NAMALWA (cell line): ENCODE measurements around the gene SLC25A21.
"Not testable (repeated sequence)": the region's sequence is repeated elsewhere in the genome, so short reads cannot be mapped to it uniquely, and the experiment has no call there.

Experiments
- DNase-seq: peaks from one replicate; pipeline ENCODE4 v3.0.0-alpha.2; 2015; ENCODE audit warnings: low spot score

The SLC25A21 gene

DNA sequence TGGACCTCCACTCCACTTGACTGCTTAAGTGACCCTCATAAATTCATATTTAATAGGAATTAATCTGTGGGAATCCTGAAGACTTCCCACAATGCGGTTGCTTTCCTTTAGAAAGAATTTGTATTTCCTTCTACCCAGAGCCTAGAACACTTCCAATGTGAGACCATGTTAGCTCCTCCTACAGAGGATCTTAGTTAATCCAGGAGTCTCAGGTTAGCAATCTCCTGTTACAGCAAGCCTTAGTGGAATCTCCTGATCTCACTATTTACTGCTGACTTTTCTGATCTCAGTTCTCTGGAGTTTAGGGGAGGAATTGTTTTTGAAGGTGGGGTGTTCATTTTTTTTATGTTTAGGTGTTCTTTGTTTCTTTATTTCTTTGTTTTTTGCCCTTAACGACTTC is 186.0 kb downstream of the SLC25A21 start:
- no peak for DNase-seq

DNA sequence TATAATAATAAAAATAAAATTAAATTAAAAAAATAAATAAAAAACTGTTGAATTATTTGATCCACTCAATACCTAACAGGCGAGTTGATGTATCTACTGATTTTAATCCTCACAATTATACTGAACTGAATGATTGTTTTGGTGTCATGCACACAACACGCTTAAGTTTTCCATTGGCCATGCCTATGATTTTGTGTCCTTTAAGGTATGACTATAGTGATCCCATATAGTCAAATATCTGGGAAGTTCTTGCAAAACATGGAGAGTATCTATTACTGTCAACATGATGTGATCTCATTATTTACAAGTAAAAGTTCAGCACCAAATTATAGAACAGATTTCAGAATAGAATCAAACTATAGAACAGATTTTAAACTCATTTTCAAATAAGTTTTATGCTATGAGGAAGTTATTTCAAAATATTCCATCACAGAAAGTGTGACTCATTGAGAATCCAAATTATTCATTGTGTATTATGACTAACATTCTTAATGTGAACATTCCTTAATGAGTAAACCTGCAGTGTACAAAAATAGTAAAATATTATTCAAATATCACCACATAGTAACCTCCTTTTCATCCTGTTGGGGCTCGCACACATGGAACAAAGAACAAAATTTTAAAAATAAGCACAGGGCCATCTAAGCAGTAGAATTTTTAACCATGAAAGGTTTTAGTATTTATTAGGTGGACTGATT is 190.4 kb downstream of the SLC25A21 start:
- no peak for DNase-seq

DNA sequence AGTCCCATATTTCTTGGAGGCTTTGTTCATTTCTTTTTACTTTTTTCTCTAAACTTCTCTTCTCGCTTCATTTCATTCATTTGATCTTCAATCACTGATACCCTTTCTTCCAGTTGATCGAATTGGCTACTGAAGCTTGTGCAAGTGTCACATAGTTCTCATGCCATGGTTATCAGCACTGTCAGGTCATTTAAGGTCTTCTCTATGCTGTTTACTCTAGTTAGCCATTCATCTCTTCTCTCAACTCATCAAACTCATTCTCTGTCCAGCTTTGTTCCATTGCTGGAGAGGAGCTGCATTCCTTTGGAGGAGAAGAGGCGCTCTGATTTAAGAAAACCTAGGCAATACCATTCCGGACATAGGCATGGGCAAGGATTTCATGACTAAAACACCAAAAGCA is 192.0 kb downstream of the SLC25A21 start:
- DNase-seq: not testable (repeated sequence)

DNA sequence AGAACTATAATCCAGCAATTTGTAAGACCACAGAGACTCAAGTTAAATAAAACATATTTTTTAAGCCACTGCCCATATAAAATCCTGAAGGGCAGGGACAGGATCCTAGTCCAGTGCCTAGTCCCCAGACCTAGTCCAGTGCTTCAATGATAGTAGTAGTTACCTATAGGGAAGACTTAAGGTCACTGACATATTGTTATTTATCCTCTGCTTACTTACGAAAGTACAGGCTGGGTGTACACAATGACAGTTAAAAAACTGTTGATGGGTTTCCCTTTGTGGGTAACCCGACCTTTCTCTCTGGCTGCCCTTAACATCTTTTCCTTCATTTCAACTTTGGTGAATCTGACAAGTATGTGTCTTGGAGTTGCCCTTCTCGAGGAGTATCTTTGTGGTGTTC is 192.5 kb downstream of the SLC25A21 start:
- no peak for DNase-seq

DNA sequence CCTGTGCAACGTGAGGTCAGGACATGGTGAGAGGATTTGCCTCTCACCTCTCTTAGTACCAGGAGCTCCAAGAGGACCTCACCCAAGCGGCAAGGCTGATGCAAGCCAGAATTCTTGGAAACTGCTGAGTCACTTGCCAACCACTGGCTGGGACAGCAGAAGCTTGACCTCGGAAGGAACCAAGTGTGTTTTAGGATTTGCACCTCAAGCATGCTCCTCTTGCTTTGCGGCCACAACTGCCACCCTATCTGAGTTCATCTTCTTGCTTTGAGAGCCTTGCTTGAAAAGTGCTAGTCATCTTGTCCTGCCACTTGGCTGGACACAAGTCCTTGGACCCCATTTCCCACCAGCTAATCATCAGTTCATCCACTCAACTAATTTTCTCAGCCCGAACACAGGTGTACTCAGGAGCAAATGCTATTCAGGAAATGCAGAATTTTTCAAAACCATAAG is 195.8 kb downstream of the SLC25A21 start:
- no peak for DNase-seq

DNA sequence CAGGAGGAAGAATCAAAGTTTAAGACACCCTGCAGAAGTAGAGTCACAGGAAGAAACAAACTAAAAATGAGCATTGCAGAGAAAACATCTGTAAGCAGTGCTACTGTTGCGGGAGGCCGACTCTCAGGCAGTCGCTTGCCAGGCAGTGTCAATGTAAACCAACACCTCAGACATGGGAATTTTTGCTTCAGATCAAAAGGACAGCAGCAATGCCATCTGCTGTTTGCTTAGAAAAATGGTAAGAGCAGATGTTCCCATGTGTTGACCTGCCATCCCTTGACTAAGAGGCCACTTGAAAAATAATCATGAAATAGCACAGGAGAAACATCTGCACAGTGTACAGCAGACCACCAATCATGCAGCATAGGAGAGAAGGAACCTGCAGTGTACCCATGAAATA is 196.6 kb downstream of the SLC25A21 start:
- DNase-seq: no peak

DNA sequence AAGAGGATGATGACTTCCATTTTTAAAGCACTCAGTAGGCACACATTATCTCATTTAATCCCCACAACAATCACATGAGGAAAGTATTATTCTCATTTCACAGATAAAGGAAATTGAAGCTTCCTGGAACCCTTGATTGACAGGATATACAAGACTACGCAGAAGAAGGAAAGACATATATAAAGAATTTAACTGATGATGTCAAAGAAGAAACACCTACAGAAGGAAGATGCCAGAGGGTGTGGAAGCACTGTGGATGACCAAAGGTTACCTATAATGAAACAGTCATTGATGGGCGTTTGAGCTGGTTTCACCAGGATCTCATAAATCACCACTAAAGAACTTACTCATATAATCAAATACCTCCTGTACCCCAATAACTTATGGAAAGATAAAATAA is 197.4 kb downstream of the SLC25A21 start:
- DNase-seq: no peak

DNA sequence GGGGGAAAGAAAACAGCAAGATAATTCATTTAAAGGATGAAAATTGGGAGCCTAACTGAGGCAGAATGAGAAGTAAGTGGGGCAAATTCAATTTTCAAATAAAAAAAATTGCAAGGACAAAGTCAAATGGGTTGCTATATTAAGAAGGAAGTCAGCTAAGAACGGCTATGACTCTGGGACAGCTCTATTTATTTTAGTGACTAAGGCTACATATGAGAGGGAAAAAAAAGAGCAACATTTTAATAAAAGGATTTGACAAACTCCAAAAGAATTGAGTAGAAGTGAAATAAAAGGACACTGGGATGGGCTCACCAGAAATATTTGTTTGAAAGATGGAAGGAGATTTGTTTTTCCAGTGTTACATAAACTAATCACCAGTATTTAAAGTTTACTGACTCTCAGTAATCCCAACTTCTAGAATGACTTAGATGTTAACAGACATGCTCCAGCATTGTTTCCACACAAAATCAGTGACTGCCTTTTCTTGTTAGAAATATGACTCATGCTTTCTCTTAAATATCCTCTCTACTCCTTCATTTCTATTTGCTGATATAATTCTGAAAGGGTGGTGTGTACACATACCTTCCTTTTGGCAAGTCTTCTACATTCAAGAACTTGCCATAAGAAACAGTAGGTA is 198.5 kb downstream of the SLC25A21 start:
- DNase-seq: no peak

DNA sequence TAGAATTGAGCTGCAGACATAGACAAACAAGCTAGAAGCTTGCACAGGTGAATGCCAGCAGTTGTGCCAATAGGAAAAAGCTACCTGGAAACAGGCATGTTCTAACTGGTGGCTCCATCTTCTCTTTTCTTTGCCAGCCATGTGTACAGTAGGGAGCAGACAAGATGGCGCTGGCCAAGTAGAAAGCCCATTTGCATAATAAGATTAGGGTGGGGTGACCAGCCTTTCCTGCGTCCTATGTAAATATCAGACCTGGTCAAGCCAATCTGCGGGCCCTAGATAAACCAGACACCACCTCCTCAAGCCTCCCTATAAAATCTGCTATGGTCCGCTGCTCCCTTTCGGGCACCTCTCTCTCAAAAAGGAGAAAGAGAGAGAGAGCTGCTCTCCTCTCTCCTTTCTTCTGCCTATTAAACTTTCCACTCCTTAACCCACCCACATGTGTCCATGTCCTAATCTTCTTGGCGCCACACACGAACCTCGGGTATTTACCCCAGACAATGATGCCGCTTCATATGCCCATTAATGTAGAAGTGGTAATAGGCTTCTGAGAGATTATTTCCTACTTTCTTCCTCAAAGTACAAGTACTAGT is 201.0 kb downstream of the SLC25A21 start:
- no peak for DNase-seq

DNA sequence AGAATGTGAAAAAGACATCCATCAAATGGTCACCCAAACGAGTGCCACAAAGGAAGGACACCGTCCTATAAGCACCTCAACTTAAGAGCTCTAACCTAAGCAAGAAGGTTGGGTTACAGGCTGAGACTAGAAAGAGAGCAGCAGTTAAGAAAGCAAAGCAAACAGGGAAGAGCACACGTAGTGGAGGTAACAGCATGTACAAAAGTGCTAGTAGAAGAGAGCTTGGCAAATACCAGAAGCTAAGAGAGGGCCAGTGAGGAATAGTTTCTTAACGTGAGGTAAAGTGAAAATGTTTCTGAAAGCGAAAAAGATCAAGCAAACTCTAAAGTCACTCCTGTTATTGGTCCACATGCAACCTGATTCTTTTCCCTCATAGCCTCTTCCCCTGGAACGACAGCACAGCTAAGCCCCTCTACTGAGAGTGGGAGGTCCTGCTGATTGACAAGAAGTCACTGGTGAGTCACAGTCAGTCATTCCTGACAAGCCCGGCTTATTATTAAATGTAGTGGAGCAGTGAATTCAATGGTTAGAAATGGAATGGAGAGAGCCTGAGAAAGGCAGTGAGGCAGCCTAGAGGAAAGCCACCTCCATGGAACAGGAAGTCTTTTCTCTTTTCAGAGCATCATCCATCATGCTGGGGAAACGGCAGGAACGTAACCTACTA is 204.4 kb downstream of the SLC25A21 start:
- no peak for DNase-seq

DNA sequence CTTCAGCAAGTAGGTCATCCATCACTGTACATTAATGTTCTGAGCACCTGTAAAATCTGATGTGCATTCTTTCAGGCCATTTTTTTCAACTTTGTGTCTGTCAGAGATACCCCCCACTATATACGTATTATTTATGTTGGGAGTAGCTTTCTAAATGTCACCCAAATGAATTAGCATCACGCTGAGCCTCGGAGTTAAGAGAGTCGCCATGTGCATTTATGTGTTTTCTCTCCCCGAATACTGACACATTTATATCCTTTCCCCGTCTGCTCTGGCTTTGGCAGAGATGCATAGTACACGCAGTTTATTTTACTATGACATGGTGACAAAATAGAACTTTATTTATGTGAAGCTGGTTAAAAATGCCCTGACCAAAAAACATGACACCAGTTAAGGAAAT is 216.4 kb downstream of the SLC25A21 start:
- DNase-seq: no peak

DNA sequence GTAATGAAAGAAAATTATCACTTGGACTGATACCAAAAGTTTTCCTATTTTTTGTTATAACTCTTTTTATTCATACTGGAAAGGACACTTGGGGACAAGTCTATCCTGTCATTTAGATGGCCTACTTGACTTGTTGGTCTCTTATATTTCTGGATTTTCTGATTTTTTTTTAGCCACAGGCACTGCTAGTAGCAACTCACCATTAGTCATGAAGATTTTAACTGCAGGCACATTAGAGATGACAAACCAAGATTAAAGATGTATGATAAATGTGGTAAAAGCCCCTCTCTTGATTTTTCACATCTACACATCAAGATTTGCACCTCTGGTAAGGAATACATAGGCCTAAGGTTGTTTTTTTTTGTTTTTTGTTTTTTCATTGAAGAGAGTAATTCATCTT is 217.0 kb downstream of the SLC25A21 start:
- no peak for DNase-seq

DNA sequence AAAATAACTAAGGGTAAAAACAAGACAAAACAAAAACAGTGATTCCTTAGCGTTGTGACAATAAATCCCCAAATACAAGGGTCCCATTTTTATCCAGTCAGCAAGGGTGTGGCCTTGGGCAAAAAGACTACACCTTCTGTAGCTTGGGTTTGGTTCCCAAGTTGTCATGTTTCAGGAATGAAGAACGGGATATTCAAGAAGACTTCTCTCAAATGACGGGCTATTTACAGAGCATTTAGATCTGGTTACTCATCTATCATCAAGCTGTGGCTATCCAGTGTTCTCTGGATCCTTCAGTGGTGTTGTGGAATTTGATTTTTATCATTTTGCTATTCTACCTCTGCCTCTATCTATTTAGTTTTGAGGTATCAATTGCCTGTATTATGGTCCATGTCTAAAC is 219.7 kb downstream of the SLC25A21 start:
- DNase-seq: no peak

DNA sequence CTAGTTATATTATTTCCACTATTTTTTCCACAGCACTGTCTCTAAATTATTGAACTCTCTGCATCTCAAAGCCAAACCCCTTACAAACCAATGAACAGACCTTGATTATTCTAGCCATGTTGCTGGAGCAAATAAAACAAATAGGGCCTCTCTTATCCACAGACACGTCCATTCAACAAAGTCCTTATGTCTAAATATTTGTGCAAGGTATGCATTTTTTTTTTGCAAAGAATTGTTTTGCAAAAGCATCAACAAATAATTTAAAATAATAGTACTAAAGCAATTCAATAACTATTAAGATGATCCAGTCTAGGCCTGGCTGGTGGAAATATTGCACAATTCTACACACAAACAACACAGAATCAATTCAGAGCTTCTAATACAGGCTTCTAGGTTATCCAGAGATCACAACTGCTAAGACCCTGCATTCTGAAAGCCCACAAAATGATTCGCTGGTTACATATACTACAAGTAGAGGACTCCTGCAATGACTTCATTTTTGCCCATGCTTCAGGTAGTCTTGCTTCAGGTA is 221.0 kb downstream of the SLC25A21 start:
- DNase-seq: no peak

DNA sequence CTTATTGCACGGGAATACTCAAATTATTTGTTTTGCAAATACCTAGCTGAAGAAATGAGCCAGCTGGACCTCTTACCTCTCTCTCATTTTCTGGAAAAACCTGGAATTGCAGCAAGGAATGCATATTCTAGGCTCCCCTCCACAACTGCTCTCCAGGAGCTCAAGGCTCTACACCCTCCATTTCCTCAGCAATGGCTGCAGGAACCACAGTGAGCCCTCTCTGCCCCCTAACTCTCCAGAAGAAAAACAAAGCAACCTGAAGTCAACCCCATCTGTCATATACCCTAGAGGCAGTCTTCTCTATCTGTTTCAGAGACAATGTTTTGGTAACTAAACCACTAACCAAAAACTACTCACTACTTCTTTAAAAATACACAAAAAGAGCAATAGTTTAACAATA is 221.6 kb downstream of the SLC25A21 start:
- DNase-seq: no peak

DNA sequence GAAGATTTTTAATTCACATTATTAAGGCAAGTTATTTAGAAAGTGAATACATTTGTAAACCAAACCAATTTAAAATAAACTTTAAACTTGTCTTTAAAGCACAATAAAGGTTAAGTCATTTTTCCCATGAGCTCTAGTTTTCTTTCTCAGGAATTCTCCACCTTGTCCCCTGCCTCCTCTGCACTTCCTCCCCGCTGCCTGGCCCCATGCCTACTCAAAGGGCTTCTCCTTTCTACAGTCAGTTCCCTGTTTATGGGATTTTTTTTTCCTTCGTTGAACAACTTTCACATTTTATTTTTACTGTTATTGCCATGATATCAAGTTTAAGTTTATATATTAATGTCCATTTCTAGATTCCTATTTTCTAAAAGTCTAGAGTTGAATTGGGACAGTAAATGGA is 223.0 kb downstream of the SLC25A21 start:
- no peak for DNase-seq

DNA sequence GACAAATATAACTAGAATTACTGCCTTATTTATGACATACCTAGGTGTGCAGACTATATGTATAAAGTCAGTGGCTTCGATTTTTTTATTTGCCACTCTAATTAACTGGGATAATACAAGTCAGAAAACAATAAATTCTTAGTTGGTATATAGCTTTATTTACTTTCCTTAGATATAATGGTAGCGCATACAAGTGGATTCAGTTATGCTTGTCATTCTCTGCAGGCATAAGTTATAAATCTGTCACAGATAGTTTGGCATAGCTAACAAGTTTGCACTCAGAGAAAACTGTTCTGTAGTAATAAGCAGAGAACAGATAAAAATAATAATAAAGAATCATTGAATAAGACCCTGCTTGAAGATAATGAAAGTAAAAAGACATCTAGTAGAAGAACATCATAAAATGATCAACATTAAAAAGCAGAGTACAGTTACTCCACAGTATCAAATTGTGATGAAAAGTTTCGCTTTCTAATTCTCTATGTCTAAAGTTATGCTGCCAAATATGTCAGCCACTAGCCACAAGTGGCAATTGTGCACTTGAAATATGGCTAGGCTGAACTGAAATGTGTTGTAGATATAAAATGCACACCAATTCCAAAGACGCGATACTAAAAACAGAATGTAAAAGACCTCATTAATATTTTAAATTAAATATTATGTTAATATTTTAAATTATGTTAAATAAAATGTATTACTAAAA is 224.1 kb downstream of the SLC25A21 start:
- no peak for DNase-seq

DNA sequence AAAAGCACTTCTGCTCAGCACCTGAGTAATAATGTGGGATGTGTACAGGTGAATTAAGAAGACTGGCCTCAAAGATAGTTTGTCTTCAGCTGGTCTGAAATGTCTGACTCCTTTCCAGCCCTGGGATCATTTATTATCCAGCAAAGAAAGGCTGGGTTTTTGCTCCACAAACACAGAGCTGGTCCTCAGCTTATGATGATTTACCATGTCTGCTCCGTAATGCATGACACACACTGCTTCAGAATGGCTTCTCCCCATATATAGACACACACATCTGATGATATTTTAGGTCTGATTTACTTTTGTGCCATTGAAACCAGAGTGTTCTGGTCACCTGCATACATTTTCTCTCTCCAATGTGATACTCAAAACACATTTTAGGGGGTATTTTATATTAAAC is 225.0 kb downstream of the SLC25A21 start:
- no peak for DNase-seq

DNA sequence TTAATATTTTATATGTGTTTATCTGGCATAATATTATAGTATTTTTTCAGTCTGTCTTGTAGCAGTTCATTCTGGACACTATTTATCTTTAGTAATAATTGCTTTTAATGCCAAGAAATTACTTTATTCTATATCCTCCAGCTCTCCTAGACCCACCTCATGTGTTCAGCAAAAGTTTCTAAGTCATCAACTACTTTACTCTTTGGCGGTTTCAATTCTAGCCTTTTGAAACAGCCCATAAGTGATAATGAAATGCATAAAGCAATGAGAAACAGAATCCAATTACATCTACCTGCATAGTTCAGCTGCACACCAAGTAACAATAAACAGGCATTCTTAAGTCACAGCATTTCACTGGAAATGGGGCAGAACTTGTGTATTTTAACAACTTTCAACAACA is 225.5 kb downstream of the SLC25A21 start:
- no peak for DNase-seq

DNA sequence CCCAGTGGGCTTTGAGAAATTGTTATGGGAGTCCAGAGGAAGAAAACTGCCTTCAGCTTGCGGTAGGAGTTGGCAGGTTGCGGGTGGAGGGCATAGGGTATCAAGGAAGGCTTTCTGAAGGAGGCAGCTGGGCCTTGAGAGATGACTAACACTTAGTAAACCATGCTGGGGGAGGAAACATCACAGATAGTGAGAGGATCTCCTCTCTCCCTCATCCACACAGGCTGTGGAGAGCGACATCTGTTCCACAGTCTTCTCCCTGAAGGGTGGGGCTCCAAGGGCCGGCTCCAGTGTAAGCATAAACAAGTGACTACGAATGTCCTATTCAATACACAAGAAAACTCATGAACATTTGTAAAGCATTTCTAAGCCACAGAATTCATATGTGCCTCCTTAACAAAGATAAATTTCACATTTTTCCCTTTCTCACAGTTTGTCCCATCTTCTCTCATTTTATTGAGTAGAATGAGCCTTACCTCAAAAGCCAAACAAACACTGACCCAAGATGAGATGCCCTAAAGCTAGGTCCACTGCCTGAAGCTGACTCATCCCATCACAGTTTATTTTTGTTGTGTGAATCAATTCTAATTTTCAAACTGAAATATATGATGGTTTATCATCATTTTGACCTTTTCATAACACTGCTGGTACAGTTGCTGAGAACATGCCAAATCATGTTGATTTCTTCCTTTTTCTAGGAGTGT is 227.9 kb downstream of the SLC25A21 start:
- no peak for DNase-seq

DNA sequence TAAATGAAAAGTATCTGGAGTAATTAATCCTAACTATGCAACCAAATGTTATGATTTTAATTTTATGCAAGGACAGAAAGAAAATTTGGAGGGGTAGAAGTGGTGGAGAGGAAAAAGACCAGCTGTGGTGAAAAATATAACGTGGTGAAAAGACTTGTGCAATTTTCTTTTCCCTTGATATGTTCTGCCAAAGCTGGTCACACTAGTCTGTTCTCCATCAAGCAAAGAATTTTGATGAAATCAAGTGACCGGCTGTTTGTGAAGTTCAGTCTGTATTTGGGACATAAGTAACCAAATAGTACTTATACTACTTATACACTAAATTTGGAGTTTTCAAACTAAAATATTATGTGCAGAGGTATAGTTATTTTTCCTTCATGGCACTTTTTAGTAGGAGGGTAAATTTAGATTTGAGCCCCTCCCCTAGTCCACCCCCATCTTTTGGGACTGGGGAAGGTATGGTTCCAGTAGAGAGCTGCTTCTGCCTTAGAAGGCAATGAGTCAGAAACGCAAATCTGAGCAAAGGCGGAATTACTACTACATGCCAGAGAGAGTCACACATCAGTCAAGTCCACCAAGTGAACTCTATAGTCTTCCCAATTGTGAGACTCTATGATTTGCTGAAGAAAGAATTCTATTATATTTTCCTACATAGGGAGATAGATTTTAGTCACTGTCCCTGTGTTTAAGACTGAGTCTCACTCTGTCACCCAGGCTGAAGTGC is 229.7 kb downstream of the SLC25A21 start:
- DNase-seq: no peak
